ENCODE measurements around the gene CRHR1.

Gene CRHR1

GRCh38 chr17:45836047-45837044 is 52.2 kb downstream of the CRHR1 start:
- no peak overlapping the region for H3K27ac ChIP-seq
- ChIA-PET CTCF (interaction anchor here (0.6 to 1.8 kb wide), 2 partner anchors 24 to 196 kb away, joined by 3 to 9 read pairs; no protein-coding TSS in a partner anchor), POLR2A (ENCODE audit: low non-redundant PET) (interaction anchor here (0.5 kb wide), 1 partner anchor 45 kb away, joined by 5 read pairs; no protein-coding TSS in a partner anchor)
- DNase-seq (ENCODE audit: low spot score), result no peak
- no peak for TF ChIP-seq CTCF (conservative IDR thresholded peaks at IDR 0.05; ENCODE audit: low read depth)

GRCh38 chr17:45837187-45837586 is 53.1 kb downstream of the CRHR1 start:
- no peak for DNase-seq (ENCODE audit: low spot score)
- H3K27ac ChIP-seq, result no peak overlapping the region
- CTCF ChIA-PET, result interaction anchor here (1.1 to 1.8 kb wide), 2 partner anchors 15 to 197 kb away, joined by 3 to 9 read pairs; no protein-coding TSS in a partner anchor
- POLR2A ChIA-PET (ENCODE audit: low non-redundant PET), result no interaction called here
- no peak for TF ChIP-seq CTCF (conservative IDR thresholded peaks at IDR 0.05; ENCODE audit: low read depth)

- POLR2A ChIA-PET (ENCODE audit: low non-redundant PET), result no interaction called here
- CTCF ChIA-PET, result interaction anchor here (0.6 to 1.1 kb wide), 2 partner anchors 14 to 664 kb away, joined by 3 read pairs; no protein-coding TSS in a partner anchor
- DNase-seq (ENCODE audit: low spot score), result no peak
- no peak overlapping the region for H3K27ac ChIP-seq
- no peak for TF ChIP-seq CTCF (conservative IDR thresholded peaks at IDR 0.05; ENCODE audit: low read depth)
Measured at GRCh38 chr17:45837603-45838002, 53.5 kb downstream of the CRHR1 start.

- H3K27ac ChIP-seq, result no peak overlapping the region
- POLR2A ChIA-PET (ENCODE audit: low non-redundant PET), result no interaction called here
- CTCF ChIA-PET, result interaction anchor here (0.6 to 0.8 kb wide), 3 partner anchors 13 to 445 kb away, joined by 3 to 5 read pairs (median 3); no protein-coding TSS in a partner anchor
- TF ChIP-seq CTCF (conservative IDR thresholded peaks at IDR 0.05; ENCODE audit: low read depth), result no peak
- DNase-seq (ENCODE audit: low spot score), result no peak
Measured at GRCh38 chr17:45838751-45839295, 54.7 kb downstream of the CRHR1 start.

- CTCF ChIA-PET, result no interaction called here
- no peak for DNase-seq (ENCODE audit: low spot score)
- POLR2A ChIA-PET (ENCODE audit: low non-redundant PET), result no interaction called here
- no peak for TF ChIP-seq CTCF (conservative IDR thresholded peaks at IDR 0.05; ENCODE audit: low read depth)
- no peak overlapping the region for H3K27ac ChIP-seq
Measured at GRCh38 chr17:45839442-45839841, 55.3 kb downstream of the CRHR1 start.

- CTCF ChIA-PET, result no interaction called here
- TF ChIP-seq CTCF (conservative IDR thresholded peaks at IDR 0.05; ENCODE audit: low read depth), result no peak
- POLR2A ChIA-PET (ENCODE audit: low non-redundant PET), result no interaction called here
- DNase-seq (ENCODE audit: low spot score), result no peak
- H3K27ac ChIP-seq, result no peak overlapping the region
Measured at GRCh38 chr17:45841186-45841585, 57.1 kb downstream of the CRHR1 start.
